HUES6 (cell line): ENCODE measurements around the gene CYTIP.

Experiments used
- H3K27ac ChIP-seq: 2 replicates; pipeline ENCODE4 v1.7.0; 2013; ENCODE audit warnings: low read depth, mild to moderate bottlenecking, low read length, inconsistent platforms
- H3K27me3 ChIP-seq: 2 replicates; pipeline ENCODE4 v1.6.1; 2013; ENCODE audit warnings: low read length; ENCODE audit not compliant: control insufficient read depth, insufficient read depth
- H3K36me3 ChIP-seq: 2 replicates; pipeline ENCODE4 v1.6.1; 2013; ENCODE audit warnings: low read length; ENCODE audit not compliant: control insufficient read depth, insufficient read depth
- H3K4me1 ChIP-seq: 2 replicates; pipeline ENCODE4 v1.6.1; 2013; ENCODE audit warnings: low read length; ENCODE audit not compliant: control insufficient read depth, insufficient read depth
- H3K4me3 ChIP-seq: 2 replicates; pipeline ENCODE4 v1.5.1; 2013; ENCODE audit warnings: low read depth, low read length
- H3K9ac ChIP-seq: one replicate; pipeline ENCODE4 v1.6.1; 2013; ENCODE audit warnings: mild to moderate bottlenecking, low read length
- H3K9me3 ChIP-seq: 2 replicates; pipeline ENCODE4 v1.6.1; 2013; ENCODE audit warnings: low read depth, low read length; ENCODE audit not compliant: control insufficient read depth, insufficient read depth

Gene CYTIP

GRCh38 chr2:157438863-157439823 is 4.7 kb downstream of the CYTIP start:
- no peak overlapping the region for H3K9ac ChIP-seq
- H3K9me3 ChIP-seq, result no peaks in the 10 kb centered on the region
- no peaks in the 10 kb centered on the region for H3K4me1 ChIP-seq
- no peak overlapping the region for H3K4me3 ChIP-seq
- no peaks in the 10 kb centered on the region for H3K36me3 ChIP-seq
- H3K27ac ChIP-seq, result no peak overlapping the region
- H3K27me3 ChIP-seq, result no peaks in the 10 kb centered on the region

DNA sequence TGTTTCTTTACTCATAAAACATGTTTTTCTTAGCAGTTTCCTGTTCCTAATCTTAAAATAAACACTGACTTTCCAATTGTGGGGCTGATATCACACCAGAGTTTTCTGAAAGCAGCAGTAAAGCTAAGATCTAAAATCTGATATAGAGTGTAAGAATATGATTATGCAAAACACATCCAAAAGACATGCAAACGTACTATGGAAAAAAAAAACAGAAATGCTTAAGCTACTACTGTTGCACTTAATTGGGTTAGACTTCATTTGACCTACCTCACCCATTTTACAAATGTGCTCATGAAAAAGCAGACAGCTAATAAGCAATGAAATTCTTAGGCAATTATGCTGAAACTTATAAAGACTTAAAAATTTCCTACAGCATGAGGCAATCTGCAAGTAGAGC is 10.5 kb downstream of the CYTIP start:
- H3K4me1 ChIP-seq, result peaks cover 6% of the 10 kb centered on the region; the same call in 1 of the 2 replicates
- H3K9me3 ChIP-seq, result no peaks in the 10 kb centered on the region
- H3K27me3 ChIP-seq, result no peaks in the 10 kb centered on the region
- no peak overlapping the region for H3K27ac ChIP-seq
- H3K36me3 ChIP-seq, result no peaks in the 10 kb centered on the region
- no peak overlapping the region for H3K9ac ChIP-seq
- no peak overlapping the region for H3K4me3 ChIP-seq

DNA sequence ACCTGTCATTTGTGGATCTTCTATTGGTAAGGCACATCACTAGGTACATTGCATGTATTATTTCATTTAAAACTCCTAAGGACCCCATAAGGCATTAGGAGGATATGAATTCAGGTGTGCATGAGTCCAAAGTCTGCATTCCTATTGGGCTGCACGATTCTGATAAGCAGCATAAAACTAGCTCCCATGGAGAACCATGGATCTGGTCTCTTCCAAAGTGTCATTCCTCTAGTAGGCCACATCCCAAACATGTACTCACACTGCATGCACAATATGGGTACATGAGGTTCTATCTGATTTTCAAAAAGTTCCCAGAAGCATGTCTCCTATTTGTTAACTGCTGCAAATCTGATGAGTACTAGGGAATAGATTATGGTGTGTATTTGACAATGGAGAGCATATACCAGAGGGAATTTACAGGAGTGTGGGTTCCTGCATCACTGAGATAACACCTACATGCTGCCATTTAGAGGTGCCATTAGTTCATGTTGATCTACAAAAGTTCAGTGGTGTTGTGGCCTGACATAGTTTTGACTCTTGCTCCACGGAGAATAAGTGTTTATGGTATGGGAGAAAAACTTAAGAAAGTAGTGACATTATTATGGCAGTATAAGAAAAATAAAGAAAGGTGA is 11.3 kb downstream of the CYTIP start:
- H3K4me3 ChIP-seq, result no peak overlapping the region
- H3K9me3 ChIP-seq, result no peaks in the 10 kb centered on the region
- peaks cover 6% of the 10 kb centered on the region; the same call in 1 of the 2 replicates for H3K4me1 ChIP-seq
- no peak overlapping the region for H3K9ac ChIP-seq
- no peaks in the 10 kb centered on the region for H3K27me3 ChIP-seq
- H3K36me3 ChIP-seq, result no peaks in the 10 kb centered on the region
- H3K27ac ChIP-seq, result no peak overlapping the region

- Histone ChIP-seq H3K9me3 (no peaks in the 10 kb centered on the region; the same call in 1 of the 2 replicates), H3K27me3 (no peaks in the 10 kb centered on the region), H3K27ac (no peak overlapping the region), H3K36me3 (no peaks in the 10 kb centered on the region), H3K4me3 (no peak overlapping the region), H3K4me1 (peaks cover 6% of the 10 kb centered on the region; the same call in 1 of the 2 replicates), H3K9ac (no peak overlapping the region)
Observed at GRCh38 chr2:157431176-157431575, 12.7 kb downstream of the CYTIP start.

- Histone ChIP-seq H3K36me3 (no peaks in the 10 kb centered on the region), H3K27ac (no peak overlapping the region), H3K9me3 (peaks cover 5% of the 10 kb centered on the region; the same call in 1 of the 2 replicates), H3K4me3 (no peak overlapping the region), H3K9ac (no peak overlapping the region), H3K27me3 (no peaks in the 10 kb centered on the region), H3K4me1 (peaks cover 6% of the 10 kb centered on the region; the same call in 1 of the 2 replicates)
Observed at GRCh38 chr2:157428500-157429175, 15.3 kb downstream of the CYTIP start.

DNA sequence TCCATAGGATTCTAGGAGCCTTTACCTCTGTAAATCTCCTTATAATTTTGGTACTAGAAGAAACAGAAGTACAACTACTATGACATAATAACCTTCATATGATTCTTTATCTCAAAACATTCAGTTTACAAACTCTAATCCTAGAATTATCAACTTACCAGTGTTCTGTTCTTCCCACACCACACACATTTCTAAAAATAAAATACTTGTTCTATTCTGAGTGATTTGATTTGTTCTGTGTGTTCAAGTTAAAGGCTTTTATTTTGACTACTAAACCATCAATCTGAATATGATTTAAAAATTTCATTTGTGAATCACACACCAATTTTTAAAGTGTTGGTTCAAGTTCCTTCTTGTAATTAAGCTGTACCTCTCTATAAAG is 16.0 kb downstream of the CYTIP start:
- no peak overlapping the region for H3K9ac ChIP-seq
- H3K36me3 ChIP-seq, result no peaks in the 10 kb centered on the region
- no peak overlapping the region for H3K4me3 ChIP-seq
- H3K9me3 ChIP-seq, result peaks cover 5% of the 10 kb centered on the region; the same call in 1 of the 2 replicates
- peaks cover 6% of the 10 kb centered on the region; the same call in 1 of the 2 replicates for H3K4me1 ChIP-seq
- no peaks in the 10 kb centered on the region for H3K27me3 ChIP-seq
- no peak overlapping the region for H3K27ac ChIP-seq

DNA sequence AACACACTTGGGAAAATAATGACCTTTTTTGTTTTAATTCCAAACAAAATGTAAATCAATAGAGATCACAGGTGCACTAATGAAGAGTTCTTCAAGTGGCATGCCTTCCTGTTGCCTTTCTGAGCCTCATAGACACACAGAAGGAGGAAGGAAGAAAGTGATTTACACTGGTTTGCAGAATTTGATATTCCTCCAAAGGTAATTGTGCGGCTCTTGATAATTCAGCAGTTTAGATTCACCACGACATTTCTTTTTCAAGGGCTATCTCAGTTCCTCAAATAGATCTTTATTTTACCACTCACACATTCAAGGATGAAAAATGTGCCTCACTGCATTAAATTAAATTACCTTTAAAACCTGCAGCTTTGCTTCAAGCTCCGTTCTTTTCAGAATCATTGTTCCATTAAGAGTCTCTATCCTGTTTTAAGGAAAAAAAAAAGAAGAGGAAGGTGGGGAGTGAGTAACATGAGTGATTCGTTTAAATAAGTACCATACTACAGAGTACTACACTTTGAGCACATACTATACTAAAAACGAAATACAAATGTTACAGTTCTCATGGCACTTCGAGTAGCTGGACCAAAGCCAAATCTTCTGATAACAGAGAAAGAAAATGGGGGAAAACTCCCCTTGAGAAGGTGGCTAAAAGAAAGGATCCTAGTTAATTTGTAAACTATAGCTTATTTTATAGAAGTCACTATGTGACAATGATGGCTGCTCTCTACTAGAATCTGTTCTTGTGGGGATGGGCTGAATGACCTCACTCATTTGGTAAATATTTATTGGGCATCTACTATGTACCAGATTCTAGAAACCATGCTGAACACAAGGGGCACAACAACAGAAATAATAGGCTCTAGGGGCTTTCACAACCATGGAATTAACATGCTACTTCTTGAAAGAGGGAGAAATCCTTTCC is 16.6 kb downstream of the CYTIP start:
- Histone ChIP-seq H3K9me3 (peaks cover 5% of the 10 kb centered on the region; the same call in 1 of the 2 replicates), H3K36me3 (no peaks in the 10 kb centered on the region), H3K9ac (no peak overlapping the region), H3K4me1 (peaks cover 6% of the 10 kb centered on the region; the same call in 1 of the 2 replicates), H3K27me3 (no peaks in the 10 kb centered on the region), H3K4me3 (no peak overlapping the region), H3K27ac (no peak overlapping the region)

DNA sequence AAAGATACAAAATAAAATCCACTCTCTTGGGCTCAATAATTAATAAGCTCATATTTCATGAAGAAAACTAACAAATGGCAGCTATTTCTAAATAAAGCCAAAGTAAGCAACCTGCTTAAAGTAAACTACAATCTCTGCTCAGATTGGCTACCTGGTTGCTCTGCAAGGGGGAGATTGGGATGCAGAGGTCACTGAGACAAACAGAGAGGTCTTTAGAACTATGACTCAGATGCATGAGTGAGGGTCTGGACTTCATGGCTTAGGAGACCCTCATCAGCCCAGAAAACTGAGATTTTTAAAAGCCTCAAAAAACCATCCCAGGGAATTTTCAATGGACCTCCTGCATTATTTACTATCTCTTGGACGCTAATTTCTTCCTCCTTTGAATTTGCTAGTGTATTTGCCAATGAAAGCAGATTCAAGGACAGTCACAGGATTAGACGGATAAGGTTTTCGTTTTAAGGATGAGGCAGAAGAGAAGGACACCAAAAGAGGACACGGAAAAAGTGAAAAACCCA is 17.4 kb downstream of the CYTIP start:
- H3K9ac ChIP-seq, result no peak overlapping the region
- H3K9me3 ChIP-seq, result peaks cover 5% of the 10 kb centered on the region; the same call in 1 of the 2 replicates
- H3K4me3 ChIP-seq, result no peak overlapping the region
- H3K4me1 ChIP-seq, result peaks cover 6% of the 10 kb centered on the region; the same call in 1 of the 2 replicates
- no peak overlapping the region for H3K27ac ChIP-seq
- H3K36me3 ChIP-seq, result no peaks in the 10 kb centered on the region
- H3K27me3 ChIP-seq, result no peaks in the 10 kb centered on the region

DNA sequence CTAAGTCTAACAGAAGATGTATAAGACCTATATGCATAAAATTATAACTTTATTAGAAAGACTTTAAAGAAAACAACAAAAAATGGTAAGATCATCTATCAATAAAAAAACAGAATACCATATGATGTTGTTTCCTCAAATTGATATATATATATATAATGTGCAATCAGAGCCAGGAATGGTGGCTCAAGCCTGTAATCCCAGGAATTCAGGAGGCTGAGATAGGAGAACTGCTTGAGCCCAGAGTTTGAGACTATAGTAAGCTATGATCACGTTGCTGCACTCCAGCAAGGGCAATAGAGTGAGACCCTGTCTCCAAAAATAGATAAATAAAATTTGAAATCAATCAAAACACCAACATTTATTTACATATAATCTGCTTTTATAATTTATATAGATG is 19.5 kb downstream of the CYTIP start:
- Histone ChIP-seq H3K4me3 (no peak overlapping the region), H3K36me3 (no peaks in the 10 kb centered on the region), H3K27me3 (no peaks in the 10 kb centered on the region), H3K4me1 (no peaks in the 10 kb centered on the region), H3K9me3 (peaks cover 5% of the 10 kb centered on the region; the same call in 1 of the 2 replicates), H3K9ac (no peak overlapping the region), H3K27ac (no peak overlapping the region)

- H3K9ac ChIP-seq, result no peak overlapping the region
- no peak overlapping the region for H3K4me3 ChIP-seq
- H3K27ac ChIP-seq, result no peak overlapping the region
- H3K27me3 ChIP-seq, result no peaks in the 10 kb centered on the region
- H3K4me1 ChIP-seq, result no peaks in the 10 kb centered on the region
- peaks cover 5% of the 10 kb centered on the region; the same call in 1 of the 2 replicates for H3K9me3 ChIP-seq
- H3K36me3 ChIP-seq, result no peaks in the 10 kb centered on the region
Observed at GRCh38 chr2:157421964-157422363, 21.9 kb downstream of the CYTIP start.
